Fibroblast of lung (primary cell): ENCODE measurements around the gene PCDH10. TPM values are rescaled to one million over a fixed set of nuclear protein-coding genes. Genes with fewer than 3 reads are reported as not detected.
A peak's percentile ranks its signal among the peaks of the same experiment; 100 is the strongest.

Experiments
- DNase-seq, 2 donors: peaks; one replicate each; pipeline versions ENCODE4 v3.0.0 to v3.0.0-alpha.2; 2010; ENCODE audit warnings: low read depth in 2 of 2
- H2AFZ ChIP-seq: 2 replicates; pipeline ENCODE4 v1.5.1; 2012; ENCODE audit warnings: low read length, control low read depth, inconsistent platforms
- H3K27ac ChIP-seq: 2 replicates; pipeline ENCODE4 v1.5.1; 2011; ENCODE audit warnings: low read length, control low read depth; ENCODE audit not compliant: insufficient read depth
- H3K27me3 ChIP-seq: 2 replicates; pipeline ENCODE4 v1.5.1; 2011; ENCODE audit warnings: mild to moderate bottlenecking, low read length; ENCODE audit not compliant: control insufficient read depth, insufficient read depth
- H3K36me3 ChIP-seq: 2 replicates; pipeline ENCODE4 v1.5.1; 2011; ENCODE audit warnings: low read length; ENCODE audit not compliant: control insufficient read depth, insufficient read depth
- H3K4me1 ChIP-seq: 2 replicates; pipeline ENCODE4 v1.5.1; 2011; ENCODE audit warnings: low read length; ENCODE audit not compliant: control insufficient read depth, insufficient read depth; ENCODE audit errors: extremely low read depth
- H3K4me2 ChIP-seq: 2 replicates; pipeline ENCODE4 v1.5.1; 2011; ENCODE audit warnings: low read length, control low read depth; ENCODE audit not compliant: insufficient read depth; ENCODE audit errors: extremely low read depth
- H3K4me3 ChIP-seq, 4 experiments: fragments of 200-600 bp in 1 of 4; sonication (generic) in 1 of 4; replicated peaks in 1 of 4; 2 replicates each; pipeline ENCODE4 v1.5.1; 2011 to 2016; ENCODE audit warnings: low read length in 4 of 4, low read depth in 3 of 4, mild to moderate bottlenecking in 3 of 4, control low read depth in 2 of 4, inconsistent platforms in 1 of 4, mixed read lengths in 1 of 4; ENCODE audit not compliant: insufficient read depth in 1 of 4; ENCODE audit errors: control extremely low read depth in 1 of 4
- H3K79me2 ChIP-seq: 2 replicates; pipeline ENCODE4 v1.5.1; 2012; ENCODE audit warnings: mild to moderate bottlenecking, low read length, inconsistent platforms; ENCODE audit not compliant: control insufficient read depth, insufficient read depth
- H3K9ac ChIP-seq: 2 replicates; pipeline ENCODE4 v1.5.1; 2011; ENCODE audit warnings: mild to moderate bottlenecking, low read length, control low read depth; ENCODE audit not compliant: insufficient read depth
- H3K9me3 ChIP-seq: 2 replicates; pipeline ENCODE4 v1.5.1; 2012; ENCODE audit warnings: low read depth, low read length; ENCODE audit not compliant: control insufficient read depth, insufficient read depth
- H4K20me1 ChIP-seq: 2 replicates; pipeline ENCODE4 v1.5.1; 2011; ENCODE audit warnings: low read length; ENCODE audit not compliant: control insufficient read depth, insufficient read depth; ENCODE audit errors: extremely low read depth
- CTCF ChIP-seq, 2 donors: IDR thresholded peaks in 1 of 2; conservative IDR thresholded peaks in 1 of 2; 1 replicate in 1 of 2; 2 replicates in 1 of 2; pipeline ENCODE4 v1.5.1; 2011 to 2012; ENCODE audit warnings: low read length in 2 of 2, control low read depth in 1 of 2, inconsistent platforms in 1 of 2, low read depth in 1 of 2, mild to moderate bottlenecking in 1 of 2
- EZH2 ChIP-seq: IDR thresholded peaks from 2 replicates; pipeline ENCODE4 v1.5.1; 2012; ENCODE audit warnings: low read length, control low read depth, mild to moderate bottlenecking; ENCODE audit errors: missing control alignments
- polyA plus RNA-seq, 2 donors: library from polyadenylated mRNA; depleted of rRNA in 1 of 2; stranded (reverse) in 1 of 2; unstranded in 1 of 2; fragments of >200 nt; gene quantifications; 2 replicates each; pipeline ENCODE4 v1.2.1, GENCODE V29; 2011 to 2012; ENCODE audit warnings: missing spikeins in 1 of 2
- total RNA-seq: library from RNA; depleted of rRNA; stranded (reverse); fragments of >200 nt; gene quantifications from 2 replicates; pipeline ENCODE4 v1.2.1, GENCODE V29; 2014

PCDH10 gene
- total and polyA plus RNA-seq, 2 donors (not counting 1 experiment from before 2014, with no cell fraction given) = 0.66 to 2.0 TPM

GRCh38 chr4:133152831-133153481 lies 3.9 kb downstream of the PCDH10 start:
- H2AFZ ChIP-seq = peak overlapping the region; percentile 42
- peak; percentile 14 to 60 for DNase-seq
- H4K20me1 ChIP-seq = no peaks in the 10 kb centered on the region
- H3K36me3 ChIP-seq = no peaks in the 10 kb centered on the region
- H3K27ac ChIP-seq = no peak overlapping the region
- H3K4me2 ChIP-seq = peak overlapping the region; percentile 71
- TF ChIP-seq CTCF (conservative IDR thresholded peaks at IDR 0.05 in 1 of 2, IDR thresholded peaks at IDR 0.05 in 1 of 2; ENCODE audit: low read depth in 1 of 2, low read length in 2 of 2) = no peak
- no peak for TF ChIP-seq EZH2
- peak overlapping the region; percentile 47 to 65 (median 60) for H3K4me3 ChIP-seq
- H3K4me1 ChIP-seq = peaks cover 5% of the 10 kb centered on the region
- no peaks in the 10 kb centered on the region for H3K9me3 ChIP-seq
- H3K9ac ChIP-seq = no peak overlapping the region
- no peaks in the 10 kb centered on the region for H3K79me2 ChIP-seq
- peaks cover 3% of the 10 kb centered on the region for H3K27me3 ChIP-seq

GRCh38 chr4:133154725-133155124 lies 5.6 kb downstream of the PCDH10 start:
- Histone ChIP-seq H4K20me1 (no peaks in the 10 kb centered on the region), H3K36me3 (no peaks in the 10 kb centered on the region), H3K27ac (no peak overlapping the region), H2AFZ (no peak overlapping the region), H3K4me1 (no peaks in the 10 kb centered on the region), H3K9ac (no peak overlapping the region), H3K4me2 (no peak overlapping the region), H3K27me3 (no peaks in the 10 kb centered on the region), H3K4me3 (no peak overlapping the region), H3K79me2 (no peaks in the 10 kb centered on the region), H3K9me3 (no peaks in the 10 kb centered on the region)
- TF ChIP-seq EZH2 (no peak), CTCF (conservative IDR thresholded peaks at IDR 0.05 in 1 of 2, IDR thresholded peaks at IDR 0.05 in 1 of 2; ENCODE audit: low read depth in 1 of 2, low read length in 2 of 2) (peak; percentile 68 to 86)
- peak; percentile 66 to 69 for DNase-seq

- Histone ChIP-seq H2AFZ (no peak overlapping the region), H3K4me1 (no peaks in the 10 kb centered on the region), H3K27ac (no peak overlapping the region), H3K27me3 (no peaks in the 10 kb centered on the region), H3K79me2 (no peaks in the 10 kb centered on the region), H3K9ac (no peak overlapping the region), H3K9me3 (no peaks in the 10 kb centered on the region), H3K4me3 (no peak overlapping the region), H3K4me2 (no peak overlapping the region), H3K36me3 (no peaks in the 10 kb centered on the region), H4K20me1 (no peaks in the 10 kb centered on the region)
- DNase-seq = peak in 1 of 2 donors; percentile 80
- TF ChIP-seq EZH2 (no peak), CTCF (conservative IDR thresholded peaks at IDR 0.05 in 1 of 2, IDR thresholded peaks at IDR 0.05 in 1 of 2; ENCODE audit: low read depth in 1 of 2, low read length in 2 of 2) (no peak)
These were observed 7.0 kb downstream of the PCDH10 start for GRCh38 chr4:133156096-133156495.
